HG02678 (cell line): ENCODE results near the gene SYK.

Experiments used
- ATAC-seq: cut with Tn5 transposase; IDR thresholded peaks from one replicate; pipeline ENCODE4 v1.9.1; 2021; ENCODE audit warnings: mild to moderate bottlenecking, moderate library complexity; ENCODE audit not compliant: unreplicated experiment

Gene SYK

GRCh38 chr9:90846770-90847419 lies 45.3 kb downstream of the SYK start:
- ATAC-seq, result no peak

- no peak for ATAC-seq
Measured at GRCh38 chr9:90847971-90848370, 46.4 kb downstream of the SYK start.

GRCh38 chr9:90848866-90849265 lies 47.2 kb downstream of the SYK start:
- ATAC-seq, result no peak

GRCh38 chr9:90851444-90851843 lies 49.8 kb downstream of the SYK start:
- no peak for ATAC-seq

- no peak for ATAC-seq
Measured at GRCh38 chr9:90853945-90854344, 52.3 kb downstream of the SYK start.

GRCh38 chr9:90854637-90855175 lies 53.1 kb downstream of the SYK start:
- ATAC-seq, result no peak

- no peak for ATAC-seq
Measured at GRCh38 chr9:90855208-90855902, 53.7 kb downstream of the SYK start.

GRCh38 chr9:90857091-90857490 lies 55.5 kb downstream of the SYK start:
- no peak for ATAC-seq

GRCh38 chr9:90857855-90858254 lies 56.2 kb downstream of the SYK start:
- no peak for ATAC-seq

GRCh38 chr9:90858457-90858901 lies 56.9 kb downstream of the SYK start:
- ATAC-seq, result no peak

- no peak for ATAC-seq
Measured at GRCh38 chr9:90860382-90860781, 58.8 kb downstream of the SYK start.

GRCh38 chr9:90860826-90861225 lies 59.2 kb downstream of the SYK start:
- ATAC-seq, result no peak

GRCh38 chr9:90861380-90861779 lies 59.8 kb downstream of the SYK start:
- ATAC-seq, result no peak

GRCh38 chr9:90861826-90862740 lies 60.5 kb downstream of the SYK start:
- no peak for ATAC-seq

GRCh38 chr9:90864779-90865178 lies 63.2 kb downstream of the SYK start:
- ATAC-seq, result no peak

GRCh38 chr9:90867101-90867500 lies 65.5 kb downstream of the SYK start:
- ATAC-seq, result no peak

GRCh38 chr9:90868555-90868954 lies 66.9 kb downstream of the SYK start:
- no peak for ATAC-seq

- no peak for ATAC-seq
Measured at GRCh38 chr9:90869361-90869760, 67.7 kb downstream of the SYK start.

GRCh38 chr9:90870621-90871326 lies 69.2 kb downstream of the SYK start:
- no peak for ATAC-seq

GRCh38 chr9:90871327-90871935 lies 69.8 kb downstream of the SYK start:
- ATAC-seq, result no peak
